Mesendoderm (in vitro differentiated cells): Measurements from ENCODE around the gene CABP2.
"Not testable (repeated sequence)": the region's sequence is repeated elsewhere in the genome, so short reads cannot be mapped to it uniquely, and the experiment has no call there.

ENCODE experiments used
- DNase-seq: peaks from one replicate; pipeline ENCODE4 v3.0.0; 2013
- H2AK5ac ChIP-seq: 2 replicates; pipeline ENCODE4 v1.6.1; 2013; ENCODE audit warnings: low read length, inconsistent platforms
- H2BK120ac ChIP-seq: 2 replicates; pipeline ENCODE4 v1.6.1; 2013; ENCODE audit warnings: low read depth, mild to moderate bottlenecking, low read length, moderate library complexity, mixed read lengths
- H2BK15ac ChIP-seq: replicated peaks from 2 replicates; pipeline ENCODE4 v1.6.1; 2013; ENCODE audit warnings: low read depth, mild to moderate bottlenecking, moderate library complexity
- H2BK5ac ChIP-seq: 2 replicates; pipeline ENCODE4 v1.6.1; 2013; ENCODE audit warnings: low read length, inconsistent platforms
- H3K18ac ChIP-seq: 2 replicates; pipeline ENCODE4 v1.6.1; 2013; ENCODE audit warnings: mild to moderate bottlenecking, low read length, mixed read lengths
- H3K23ac ChIP-seq: one replicate; pipeline ENCODE4 v1.6.1; 2013; ENCODE audit warnings: low read length
- H3K27ac ChIP-seq: 2 replicates; pipeline ENCODE4 v1.5.1; 2013; ENCODE audit warnings: low read depth, mild to moderate bottlenecking, inconsistent platforms, low read length, moderate library complexity
- H3K27me3 ChIP-seq: 2 replicates; pipeline ENCODE4 v1.6.1; 2013; ENCODE audit warnings: low read length, control low read depth, mild to moderate bottlenecking, inconsistent platforms; ENCODE audit not compliant: insufficient read depth, poor library complexity
- H3K36me3 ChIP-seq: 2 replicates; pipeline ENCODE4 v1.6.1; 2013; ENCODE audit warnings: low read length, inconsistent platforms; ENCODE audit not compliant: control insufficient read depth, insufficient read depth
- H3K4ac ChIP-seq: one replicate; pipeline ENCODE4 v1.6.1; 2013; ENCODE audit warnings: low read depth, mild to moderate bottlenecking, low read length, moderate library complexity
- H3K4me1 ChIP-seq: 2 replicates; pipeline ENCODE4 v1.6.1; 2013; ENCODE audit warnings: low read depth, low read length, inconsistent platforms; ENCODE audit not compliant: control insufficient read depth
- H3K4me2 ChIP-seq: 2 replicates; pipeline ENCODE4 v1.6.1; 2013; ENCODE audit warnings: low read length
- H3K4me3 ChIP-seq: 2 replicates; pipeline ENCODE4 v1.5.1; 2013; ENCODE audit warnings: mild to moderate bottlenecking, low read length
- H3K56ac ChIP-seq: one replicate; pipeline ENCODE4 v1.6.1; 2013; ENCODE audit warnings: low read length
- H3K79me1 ChIP-seq: 2 replicates; pipeline ENCODE4 v1.6.1; 2013; ENCODE audit warnings: low read length, inconsistent platforms
- H3K79me2 ChIP-seq: 2 replicates; pipeline ENCODE4 v1.6.1; 2013; ENCODE audit warnings: mild to moderate bottlenecking, low read length; ENCODE audit not compliant: control insufficient read depth, insufficient read depth
- H3K9ac ChIP-seq: 2 replicates; pipeline ENCODE4 v1.6.1; 2013; ENCODE audit warnings: low read length, inconsistent platforms
- H4K5ac ChIP-seq: one replicate; pipeline ENCODE4 v1.6.1; 2013; ENCODE audit warnings: low read length
- H4K8ac ChIP-seq: one replicate; pipeline ENCODE4 v1.6.1; 2013; ENCODE audit warnings: low read depth, mild to moderate bottlenecking, control low read depth, low read length, moderate library complexity
- WGBS: extraction: QIAGEN DNeasy Blood & Tissue Kit; methylation state at CpG from one replicate; pipeline ENCODE4 v1.1.7; 2013; ENCODE audit warnings: low lambda C conversion rate, missing lambda C conversion rate; ENCODE audit not compliant: insufficient coverage; ENCODE audit errors: extremely low coverage; 5-methylcytosine and 5-hydroxymethylcytosine counted together

CABP2 gene

DNA sequence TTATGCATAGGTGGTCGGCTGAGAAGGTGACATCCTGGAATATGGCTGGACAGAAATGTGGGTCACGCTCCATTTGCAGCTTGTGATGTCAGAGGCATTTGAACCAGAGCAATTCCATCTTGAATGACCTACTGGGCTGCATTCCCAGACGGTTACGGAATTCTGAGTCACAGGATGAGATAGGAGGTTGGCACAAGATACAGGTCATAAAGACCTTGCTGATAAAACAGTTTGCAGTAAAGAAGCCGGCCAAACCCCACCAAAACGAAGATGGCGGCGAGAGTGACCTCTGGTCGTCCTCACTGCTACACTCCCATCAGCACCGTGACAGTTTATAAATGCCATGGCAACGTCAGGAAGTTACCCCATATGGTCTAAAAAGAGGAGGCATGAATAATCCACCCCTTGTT lies 40.5 kb upstream of the CABP2 start:
- not testable (repeated sequence) for H3K27ac ChIP-seq, H2BK120ac ChIP-seq, H2BK15ac ChIP-seq, H3K4me1 ChIP-seq, H3K23ac ChIP-seq, H3K56ac ChIP-seq, H2BK5ac ChIP-seq, H3K27me3 ChIP-seq, H3K36me3 ChIP-seq, H3K9ac ChIP-seq, H3K4me2 ChIP-seq, H3K18ac ChIP-seq, H4K8ac ChIP-seq, H2AK5ac ChIP-seq, H3K79me1 ChIP-seq, H3K79me2 ChIP-seq, H3K4ac ChIP-seq, H4K5ac ChIP-seq, H3K4me3 ChIP-seq
- DNase-seq: peak; percentile 91
- WGBS: no CpG with 5 or more reads among the region's 11 CpGs

DNA sequence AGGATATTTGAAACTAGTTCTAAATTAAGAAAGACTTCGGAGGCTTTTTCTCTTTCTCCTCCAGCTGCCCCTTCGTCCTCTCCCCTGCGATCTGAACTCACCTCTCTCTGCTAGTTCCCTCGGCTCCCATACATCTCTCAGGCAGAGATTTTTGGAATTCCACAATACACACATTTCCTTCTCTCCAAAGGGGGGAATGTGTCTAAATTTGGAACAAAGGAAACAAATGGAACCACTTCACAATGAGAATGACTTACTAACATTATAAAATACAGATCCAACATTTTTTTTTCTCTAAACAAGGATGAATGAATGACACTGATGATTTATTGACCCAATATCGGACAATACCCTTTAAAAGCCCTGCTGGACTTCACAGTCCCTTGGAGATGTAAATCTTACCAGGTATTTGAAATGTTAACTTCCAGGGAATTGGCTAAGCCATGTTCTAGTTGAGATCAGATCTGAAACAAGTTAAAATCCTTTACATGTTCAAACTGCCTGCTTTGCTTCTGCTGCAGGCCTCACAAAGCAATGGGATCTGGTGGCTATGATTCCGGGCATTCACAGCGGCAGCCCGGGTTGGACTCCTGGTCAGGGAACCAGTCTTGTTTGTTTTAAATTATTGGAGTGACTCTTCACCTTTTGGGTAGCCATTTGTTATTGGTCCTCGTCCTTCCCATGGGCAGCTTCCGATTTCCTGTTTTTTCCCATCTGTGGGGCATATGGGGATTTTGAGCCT lies 39.9 kb upstream of the CABP2 start:
- H3K79me2 ChIP-seq: no peaks in the 10 kb centered on the region
- H3K9ac ChIP-seq: no peak overlapping the region
- WGBS: no CpG with 5 or more reads among the region's 10 CpGs
- H3K4me3 ChIP-seq: no peak overlapping the region
- H3K36me3 ChIP-seq: no peaks in the 10 kb centered on the region
- no peak overlapping the region for H3K18ac ChIP-seq
- peak overlapping the region; percentile 56 for H3K27ac ChIP-seq
- H3K56ac ChIP-seq: peak overlapping the region; percentile 35
- H4K8ac ChIP-seq: no peak overlapping the region
- H3K23ac ChIP-seq: no peak overlapping the region
- peak overlapping the region; percentile 82 for H2BK120ac ChIP-seq
- H3K4me2 ChIP-seq: no peak overlapping the region
- H3K79me1 ChIP-seq: no peaks in the 10 kb centered on the region
- peaks cover 2% of the 10 kb centered on the region for H3K4me1 ChIP-seq
- H2BK15ac ChIP-seq: no peak overlapping the region
- H2AK5ac ChIP-seq: no peak overlapping the region
- no peak overlapping the region for H3K4ac ChIP-seq
- H4K5ac ChIP-seq: no peak overlapping the region
- no peaks in the 10 kb centered on the region for H3K27me3 ChIP-seq
- no peak overlapping the region for H2BK5ac ChIP-seq
- peak; percentile 40 for DNase-seq

DNA sequence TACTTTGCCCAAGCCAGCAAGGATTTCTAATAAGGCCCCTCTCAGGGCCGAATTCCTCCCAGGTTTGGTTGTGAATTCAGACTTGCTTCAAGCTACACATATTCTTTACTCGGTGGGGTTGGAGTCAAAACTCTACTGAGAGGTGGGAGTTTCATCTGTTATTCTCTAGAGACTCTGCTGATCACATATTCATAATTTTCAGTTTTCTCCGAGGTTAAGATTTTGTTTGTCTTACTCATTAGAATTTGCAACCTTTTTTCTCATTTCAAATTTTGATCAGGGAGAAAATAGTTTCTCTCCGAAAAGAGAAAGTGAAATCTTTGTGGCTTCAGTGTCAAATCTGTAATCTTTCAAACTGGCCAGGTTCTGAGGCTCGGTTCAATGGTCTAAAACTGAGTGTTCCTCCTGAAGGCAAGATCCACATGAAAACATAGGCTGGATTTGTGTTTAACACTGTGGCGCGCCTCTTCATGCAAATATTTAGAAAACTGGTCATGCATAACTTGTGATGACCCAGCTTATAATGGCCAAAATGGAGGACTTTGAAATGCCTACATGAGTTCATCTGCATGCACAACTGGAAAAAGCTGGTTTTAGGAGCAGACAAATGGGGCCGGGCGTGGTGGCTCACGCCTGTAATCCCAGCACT lies 38.8 kb upstream of the CABP2 start:
- H3K27ac ChIP-seq: no peak overlapping the region
- H3K4me1 ChIP-seq: peaks cover 2% of the 10 kb centered on the region
- no peak for DNase-seq
- no peak overlapping the region for H3K23ac ChIP-seq
- H3K4me3 ChIP-seq: no peak overlapping the region
- H3K4ac ChIP-seq: no peak overlapping the region
- H4K5ac ChIP-seq: no peak overlapping the region
- H3K36me3 ChIP-seq: no peaks in the 10 kb centered on the region
- no peak overlapping the region for H3K9ac ChIP-seq
- H3K18ac ChIP-seq: no peak overlapping the region
- no CpG with 5 or more reads among the region's 10 CpGs for WGBS
- H3K79me2 ChIP-seq: no peaks in the 10 kb centered on the region
- no peak overlapping the region for H4K8ac ChIP-seq
- H2BK15ac ChIP-seq: no peak overlapping the region
- H2AK5ac ChIP-seq: no peak overlapping the region
- no peak overlapping the region for H2BK120ac ChIP-seq
- no peak overlapping the region for H3K56ac ChIP-seq
- no peaks in the 10 kb centered on the region for H3K79me1 ChIP-seq
- H3K4me2 ChIP-seq: no peak overlapping the region
- no peaks in the 10 kb centered on the region for H3K27me3 ChIP-seq
- no peak overlapping the region for H2BK5ac ChIP-seq

DNA sequence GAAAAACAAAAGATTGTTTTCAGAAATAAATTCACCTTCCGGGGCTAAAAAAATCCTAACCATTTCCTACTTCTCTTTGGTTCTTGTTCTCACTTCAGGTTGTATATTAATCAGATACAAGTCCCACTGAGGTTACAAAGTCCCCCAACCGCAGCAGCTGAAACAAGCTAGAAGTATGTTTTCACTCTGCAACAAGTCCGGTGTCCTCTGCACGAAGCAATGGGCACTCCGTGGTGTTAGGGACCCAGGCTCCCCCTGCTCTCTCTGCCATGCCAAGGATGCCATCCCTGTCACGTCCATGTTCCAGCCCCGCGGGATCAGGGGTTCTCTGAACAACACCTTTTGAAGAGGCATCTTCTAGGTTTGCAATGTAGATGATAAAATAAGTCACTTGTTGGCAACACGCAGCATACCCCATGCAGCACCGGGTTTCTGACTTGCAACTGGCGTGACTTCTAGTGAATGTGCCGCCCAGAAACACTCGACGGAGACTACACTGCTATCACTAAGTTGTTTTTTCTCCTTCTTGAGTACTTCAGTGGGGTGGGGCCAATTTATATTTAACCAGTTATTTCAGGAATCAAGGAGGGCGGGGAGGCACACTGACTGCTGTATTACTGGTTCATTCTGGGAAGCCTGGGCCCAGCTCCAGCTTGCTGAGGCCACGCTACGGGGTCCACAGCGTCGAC lies 35.0 kb upstream of the CABP2 start:
- Histone ChIP-seq H3K9ac (no peak overlapping the region), H2BK120ac (no peak overlapping the region)

DNA sequence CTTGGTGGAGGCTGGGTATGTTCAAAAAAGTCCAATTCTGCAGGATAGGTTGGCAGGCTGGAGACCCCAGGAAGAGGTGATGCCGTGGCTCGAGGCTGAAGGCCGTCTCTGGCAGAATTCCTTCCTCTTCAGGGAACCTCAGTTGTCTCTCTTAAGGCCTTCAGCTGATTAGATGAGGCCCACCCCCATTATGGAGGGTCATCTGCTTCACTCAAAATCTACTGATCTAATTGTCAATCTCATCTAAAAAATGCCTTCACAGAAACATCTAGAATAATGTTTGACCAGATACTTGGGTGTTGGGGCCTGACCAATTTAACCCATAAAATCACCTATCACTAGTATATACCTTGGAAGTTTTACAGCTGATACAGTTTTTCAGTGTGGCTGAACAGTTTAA lies 33.0 kb upstream of the CABP2 start:
- DNase-seq: no peak
- no peaks in the 10 kb centered on the region for H3K79me1 ChIP-seq
- no peak overlapping the region for H3K56ac ChIP-seq
- no peak overlapping the region for H3K4me3 ChIP-seq
- no peaks in the 10 kb centered on the region for H3K27me3 ChIP-seq
- no peak overlapping the region for H2BK5ac ChIP-seq
- H2BK120ac ChIP-seq: no peak overlapping the region
- H4K5ac ChIP-seq: no peak overlapping the region
- H3K27ac ChIP-seq: no peak overlapping the region
- H3K79me2 ChIP-seq: no peaks in the 10 kb centered on the region
- H3K23ac ChIP-seq: no peak overlapping the region
- H3K4ac ChIP-seq: no peak overlapping the region
- H2BK15ac ChIP-seq: no peak overlapping the region
- no peaks in the 10 kb centered on the region for H3K4me1 ChIP-seq
- H3K4me2 ChIP-seq: no peak overlapping the region
- no peak overlapping the region for H2AK5ac ChIP-seq
- H3K36me3 ChIP-seq: no peaks in the 10 kb centered on the region
- WGBS: no CpG with 5 or more reads among the region's 3 CpGs
- H4K8ac ChIP-seq: no peak overlapping the region
- no peak overlapping the region for H3K18ac ChIP-seq
- H3K9ac ChIP-seq: no peak overlapping the region

More for the DNA sequence above, 35.0 kb upstream of the CABP2 start:
- Histone ChIP-seq H3K27ac (no peak overlapping the region), H3K79me1 (no peaks in the 10 kb centered on the region), H3K27me3 (no peaks in the 10 kb centered on the region), H2BK15ac (no peak overlapping the region), H2BK5ac (no peak overlapping the region), H3K18ac (no peak overlapping the region), H4K8ac (no peak overlapping the region), H3K4ac (no peak overlapping the region), H3K56ac (no peak overlapping the region), H3K23ac (no peak overlapping the region), H3K4me3 (no peak overlapping the region), H3K4me2 (no peak overlapping the region), H3K4me1 (no peaks in the 10 kb centered on the region), H3K36me3 (no peaks in the 10 kb centered on the region), H4K5ac (no peak overlapping the region), H3K79me2 (no peaks in the 10 kb centered on the region), H2AK5ac (no peak overlapping the region)
- WGBS: no CpG with 5 or more reads among the region's 19 CpGs
- no peak for DNase-seq
